Peyer's patch (tissue), 4 donors: ENCODE results near the gene THADA.

ENCODE experiments used
- CTCF ChIP-seq, 6 experiments: fragments of 450-650 bp in 4 of 6; fragments of 200-600 bp in 2 of 6; sonication (generic) in 1 of 6; IDR thresholded peaks; one replicate each; pipeline ENCODE4 v1.5.1; 2017 to 2019; ENCODE audit warnings: antibody characterized with exemption in 6 of 6, mild to moderate bottlenecking in 3 of 6, moderate library complexity in 1 of 6
- POLR2A ChIP-seq, 2 donors: fragments of 450-650 bp; IDR thresholded peaks; one replicate each; pipeline ENCODE4 v1.5.1; 2017; ENCODE audit warnings: antibody characterized with exemption in 2 of 2, mild to moderate bottlenecking in 2 of 2, moderate library complexity in 2 of 2

GRCh38 chr2:43475137-43475846, 120.5 kb downstream of the THADA start:
- TF ChIP-seq CTCF (IDR thresholded peaks at IDR 0.05) (no peak), POLR2A (IDR thresholded peaks at IDR 0.05) (no peak)
